HL-60 (cell line): ENCODE data around the gene MYMK.

Source experiments
- DNase-seq, 2 experiments: peaks; one replicate each; pipeline ENCODE4 v3.0.0-alpha.2; 2010 to 2020; ENCODE audit warnings: low read depth in 1 of 2, low spot score in 1 of 2
- H3K27ac ChIP-seq: fragments of 250-450 bp; sonication (Bioruptor Pico); replicated peaks from 2 replicates; pipeline ENCODE4 v1.5.1; 2020; ENCODE audit warnings: mild to moderate bottlenecking, moderate library complexity
- H3K27me3 ChIP-seq: fragments of 250-450 bp; sonication (Bioruptor Pico); 2 replicates; pipeline ENCODE4 v1.5.1; 2021; ENCODE audit warnings: mild to moderate bottlenecking, moderate library complexity; ENCODE audit not compliant: insufficient read depth, poor library complexity, severe bottlenecking
- H3K4me3 ChIP-seq: replicated peaks from 2 replicates; pipeline ENCODE4 v1.5.1; 2011; ENCODE audit warnings: mild to moderate bottlenecking, control low read depth, low read length; ENCODE audit not compliant: insufficient read depth
- GABPA ChIP-seq: IDR thresholded peaks from 2 replicates; pipeline ENCODE4 v1.6.1; 2012; ENCODE audit warnings: low read depth
- POLR2AphosphoS5 ChIP-seq: IDR thresholded peaks from 2 replicates; pipeline ENCODE4 v1.6.1; 2012; ENCODE audit warnings: low read depth
- SPI1 ChIP-seq: IDR thresholded peaks from 2 replicates; pipeline ENCODE4 v1.6.1; 2012; ENCODE audit warnings: low read depth, mild to moderate bottlenecking, borderline replicate concordance
- TF ChIP-seq, protein P1 (sequence below): IDR thresholded peaks from one replicate; pipeline ENCODE4 v1.5.1; 2011; ENCODE audit warnings: low read length, control low read depth, inconsistent platforms; ENCODE audit not compliant: insufficient read depth
- TF ChIP-seq, protein P2 (sequence below): IDR thresholded peaks from 2 replicates; pipeline ENCODE4 v1.6.1; 2012; ENCODE audit warnings: low read depth; ENCODE audit not compliant: insufficient replicate concordance

MYMK gene

DNA sequence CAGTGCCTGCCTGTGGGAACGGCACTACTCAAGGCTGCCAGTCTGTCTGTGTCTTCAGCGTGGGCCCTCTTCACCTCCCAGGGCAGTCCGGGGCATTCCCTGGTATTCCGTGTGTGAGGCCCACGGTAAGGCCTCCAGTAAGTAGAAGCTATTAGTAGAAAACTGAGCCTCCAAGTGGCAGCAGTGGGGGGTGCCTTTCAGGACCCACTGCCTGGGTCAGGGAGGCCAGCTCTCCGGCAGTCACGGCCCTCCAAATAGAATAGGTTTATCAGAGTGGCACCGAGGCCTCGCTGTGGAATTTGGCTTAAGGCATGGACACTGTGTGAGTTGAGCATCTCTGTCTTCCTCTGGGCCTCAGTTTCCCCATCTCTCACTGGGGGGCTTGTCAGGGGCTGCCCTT lies 32.8 kb upstream of the MYMK start:
- Histone ChIP-seq H3K27me3 (no peaks in the 10 kb centered on the region), H3K4me3 (no peak overlapping the region), H3K27ac (no peak overlapping the region)
- DNase-seq: no peak
- no peak for TF ChIP-seq SPI1

DNA sequence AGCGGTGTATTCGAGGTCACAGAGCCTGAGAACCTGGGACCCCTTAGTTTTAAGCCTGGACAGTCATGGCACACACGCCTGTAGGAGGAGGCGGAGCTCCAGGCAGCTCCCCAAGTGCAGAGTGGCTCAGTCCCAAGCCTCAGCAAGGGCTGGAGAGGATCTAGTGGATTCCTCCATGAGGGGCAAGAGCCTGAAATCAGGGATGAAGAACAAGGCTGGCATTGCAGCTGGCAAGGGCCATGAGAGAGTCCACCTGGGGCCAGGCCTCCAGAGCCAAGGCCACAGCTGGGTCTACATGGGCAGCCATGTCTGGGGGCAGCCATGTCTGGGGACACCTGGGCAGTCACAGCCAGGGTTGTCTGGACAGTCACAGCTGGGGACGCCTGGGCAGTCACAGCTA lies 31.6 kb upstream of the MYMK start:
- H3K4me3 ChIP-seq: no peak overlapping the region
- TF ChIP-seq, protein P1, sequence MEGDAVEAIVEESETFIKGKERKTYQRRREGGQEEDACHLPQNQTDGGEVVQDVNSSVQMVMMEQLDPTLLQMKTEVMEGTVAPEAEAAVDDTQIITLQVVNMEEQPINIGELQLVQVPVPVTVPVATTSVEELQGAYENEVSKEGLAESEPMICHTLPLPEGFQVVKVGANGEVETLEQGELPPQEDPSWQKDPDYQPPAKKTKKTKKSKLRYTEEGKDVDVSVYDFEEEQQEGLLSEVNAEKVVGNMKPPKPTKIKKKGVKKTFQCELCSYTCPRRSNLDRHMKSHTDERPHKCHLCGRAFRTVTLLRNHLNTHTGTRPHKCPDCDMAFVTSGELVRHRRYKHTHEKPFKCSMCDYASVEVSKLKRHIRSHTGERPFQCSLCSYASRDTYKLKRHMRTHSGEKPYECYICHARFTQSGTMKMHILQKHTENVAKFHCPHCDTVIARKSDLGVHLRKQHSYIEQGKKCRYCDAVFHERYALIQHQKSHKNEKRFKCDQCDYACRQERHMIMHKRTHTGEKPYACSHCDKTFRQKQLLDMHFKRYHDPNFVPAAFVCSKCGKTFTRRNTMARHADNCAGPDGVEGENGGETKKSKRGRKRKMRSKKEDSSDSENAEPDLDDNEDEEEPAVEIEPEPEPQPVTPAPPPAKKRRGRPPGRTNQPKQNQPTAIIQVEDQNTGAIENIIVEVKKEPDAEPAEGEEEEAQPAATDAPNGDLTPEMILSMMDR: no peak
- TF ChIP-seq POLR2AphosphoS5: no peak
- TF ChIP-seq SPI1: no peak
- TF ChIP-seq GABPA: no peak
- TF ChIP-seq, protein P2, sequence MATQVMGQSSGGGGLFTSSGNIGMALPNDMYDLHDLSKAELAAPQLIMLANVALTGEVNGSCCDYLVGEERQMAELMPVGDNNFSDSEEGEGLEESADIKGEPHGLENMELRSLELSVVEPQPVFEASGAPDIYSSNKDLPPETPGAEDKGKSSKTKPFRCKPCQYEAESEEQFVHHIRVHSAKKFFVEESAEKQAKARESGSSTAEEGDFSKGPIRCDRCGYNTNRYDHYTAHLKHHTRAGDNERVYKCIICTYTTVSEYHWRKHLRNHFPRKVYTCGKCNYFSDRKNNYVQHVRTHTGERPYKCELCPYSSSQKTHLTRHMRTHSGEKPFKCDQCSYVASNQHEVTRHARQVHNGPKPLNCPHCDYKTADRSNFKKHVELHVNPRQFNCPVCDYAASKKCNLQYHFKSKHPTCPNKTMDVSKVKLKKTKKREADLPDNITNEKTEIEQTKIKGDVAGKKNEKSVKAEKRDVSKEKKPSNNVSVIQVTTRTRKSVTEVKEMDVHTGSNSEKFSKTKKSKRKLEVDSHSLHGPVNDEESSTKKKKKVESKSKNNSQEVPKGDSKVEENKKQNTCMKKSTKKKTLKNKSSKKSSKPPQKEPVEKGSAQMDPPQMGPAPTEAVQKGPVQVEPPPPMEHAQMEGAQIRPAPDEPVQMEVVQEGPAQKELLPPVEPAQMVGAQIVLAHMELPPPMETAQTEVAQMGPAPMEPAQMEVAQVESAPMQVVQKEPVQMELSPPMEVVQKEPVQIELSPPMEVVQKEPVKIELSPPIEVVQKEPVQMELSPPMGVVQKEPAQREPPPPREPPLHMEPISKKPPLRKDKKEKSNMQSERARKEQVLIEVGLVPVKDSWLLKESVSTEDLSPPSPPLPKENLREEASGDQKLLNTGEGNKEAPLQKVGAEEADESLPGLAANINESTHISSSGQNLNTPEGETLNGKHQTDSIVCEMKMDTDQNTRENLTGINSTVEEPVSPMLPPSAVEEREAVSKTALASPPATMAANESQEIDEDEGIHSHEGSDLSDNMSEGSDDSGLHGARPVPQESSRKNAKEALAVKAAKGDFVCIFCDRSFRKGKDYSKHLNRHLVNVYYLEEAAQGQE: no peak
- no peak for DNase-seq

DNA sequence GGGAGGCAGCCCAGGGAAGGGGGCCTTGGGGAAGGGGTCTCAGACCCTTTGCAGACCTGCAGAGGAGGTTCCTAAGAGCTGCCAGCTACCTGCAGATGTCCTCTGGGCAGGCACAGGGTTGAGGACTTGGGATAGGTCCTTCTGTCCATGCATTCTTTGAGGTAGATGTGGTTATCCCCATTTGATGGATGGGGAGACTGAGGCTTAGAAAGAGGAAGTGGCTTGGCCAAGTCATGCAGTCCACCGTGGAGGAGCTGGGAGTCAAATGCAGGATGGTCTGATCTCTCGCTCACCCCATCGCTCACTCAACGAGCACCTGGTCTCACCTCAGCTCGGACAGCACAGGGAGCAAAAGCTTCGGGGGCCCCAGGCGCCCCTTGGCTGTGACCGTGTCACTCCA lies 30.0 kb upstream of the MYMK start:
- DNase-seq: no peak
- Histone ChIP-seq H3K4me3 (no peak overlapping the region), H3K27me3 (peaks cover 2% of the 10 kb centered on the region), H3K27ac (no peak overlapping the region)
- TF ChIP-seq POLR2AphosphoS5: no peak
- TF ChIP-seq, protein P2: no peak
- TF ChIP-seq SPI1: no peak

More for the DNA sequence above, 31.6 kb upstream of the MYMK start:
- Histone ChIP-seq H3K27ac (no peak overlapping the region), H3K27me3 (no peaks in the 10 kb centered on the region)

DNA sequence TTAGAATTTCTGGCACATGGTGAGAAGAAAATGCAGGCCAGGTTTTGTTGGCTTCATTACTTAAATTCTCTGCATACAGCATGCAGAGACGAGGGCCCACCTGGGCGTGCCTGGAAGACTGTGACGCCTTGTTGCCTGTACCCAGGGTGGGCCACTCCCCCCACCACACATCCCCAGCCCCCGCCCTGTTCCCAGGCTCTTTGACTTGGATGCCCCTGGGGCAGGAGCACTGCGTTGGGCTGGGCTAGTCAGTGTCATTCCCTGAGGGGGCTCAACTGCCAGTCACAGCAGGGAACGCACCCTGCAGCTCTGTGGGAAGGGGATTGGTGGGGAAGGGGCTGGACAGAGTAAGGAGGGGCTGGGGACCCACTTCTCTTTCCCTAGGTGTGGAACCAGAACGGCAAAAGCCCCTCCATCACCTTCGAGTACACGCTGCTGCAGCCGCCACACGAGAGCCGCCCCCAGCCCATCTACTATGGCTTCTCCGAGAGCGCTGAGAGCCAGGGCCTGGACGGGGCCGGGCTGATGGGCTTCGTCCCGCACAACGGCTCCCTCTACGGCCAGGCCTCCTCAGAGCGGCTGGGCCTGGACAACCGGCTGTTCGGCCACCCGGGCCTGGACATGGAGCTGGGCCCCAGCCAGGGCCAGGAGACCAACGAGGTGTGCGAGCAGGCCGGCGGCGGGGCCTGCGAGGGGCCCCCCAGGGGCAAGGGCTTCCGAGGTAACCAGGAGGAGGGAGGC lies 29.4 kb upstream of the MYMK start:
- DNase-seq: no peak
- no peak overlapping the region for H3K27ac ChIP-seq
- no peak for TF ChIP-seq GABPA
- TF ChIP-seq, protein P2: no peak
- no peak overlapping the region for H3K4me3 ChIP-seq
- peaks cover 4% of the 10 kb centered on the region for H3K27me3 ChIP-seq

DNA sequence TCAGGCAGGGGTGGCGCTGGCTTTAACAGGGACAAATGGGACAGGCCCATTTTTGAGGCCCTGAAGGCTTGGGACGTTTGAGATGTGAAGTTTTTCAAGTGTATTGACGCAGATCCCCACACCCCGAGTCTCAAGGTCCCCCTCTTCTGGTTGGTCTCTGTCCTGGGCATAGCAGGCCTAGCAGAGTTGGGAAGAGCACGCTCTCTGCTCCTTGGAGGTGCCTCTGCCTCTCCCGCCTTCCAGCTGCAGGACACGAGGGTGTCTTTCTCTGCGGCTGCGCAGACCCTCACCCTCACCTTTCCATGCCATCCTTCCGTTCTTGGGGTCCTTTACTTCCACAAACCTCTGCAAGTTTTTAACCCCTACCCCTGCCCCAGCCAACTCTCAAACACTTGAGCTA lies 28.4 kb upstream of the MYMK start:
- TF ChIP-seq, protein P1: no peak
- TF ChIP-seq, protein P2: no peak
- TF ChIP-seq GABPA (no peak), SPI1 (no peak), POLR2AphosphoS5 (no peak)
- H3K4me3 ChIP-seq: no peak overlapping the region
- peaks cover 4% of the 10 kb centered on the region for H3K27me3 ChIP-seq
- no peak overlapping the region for H3K27ac ChIP-seq
- no peak for DNase-seq
